Measurements from ENCODE around the gene POLA1.

POLA1 gene

DNA sequence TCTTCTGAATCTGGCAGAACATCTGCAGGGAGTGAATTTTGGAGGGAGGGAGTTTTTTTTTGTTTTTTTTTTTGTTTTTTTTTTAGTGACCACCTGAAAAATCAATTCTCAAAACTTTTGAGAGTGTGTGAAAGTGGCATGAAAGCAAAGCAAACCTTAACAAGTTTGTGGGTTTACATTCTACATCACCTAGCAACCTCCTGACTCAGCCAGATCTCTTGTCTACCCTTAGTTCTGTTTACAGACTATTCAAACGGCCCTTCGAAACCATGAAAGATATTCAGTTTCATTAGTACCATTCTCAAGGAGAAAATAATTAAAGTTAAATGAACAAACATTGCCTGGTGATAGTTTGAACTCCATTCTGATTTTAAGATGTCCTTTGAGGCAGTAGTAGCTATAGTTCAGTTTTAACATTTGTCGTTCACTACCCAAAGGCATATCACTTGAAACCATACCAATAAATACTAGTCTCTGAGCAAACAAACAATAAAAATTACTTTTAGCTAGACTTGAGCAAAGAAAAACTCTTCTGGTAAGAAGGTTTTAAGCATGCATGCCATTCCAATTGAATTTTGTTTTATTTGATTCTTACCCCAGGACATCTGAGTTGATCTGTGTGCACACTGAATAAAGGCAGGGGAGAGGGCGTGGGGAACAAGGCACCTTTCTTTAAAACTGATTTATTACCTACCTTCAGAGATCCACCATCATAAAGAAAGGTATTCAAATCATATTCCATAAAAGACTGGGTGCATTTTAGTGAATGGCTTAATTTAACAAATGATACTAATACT is 184.3 kb downstream of the POLA1 start:
- DNase-seq = no peak

DNA sequence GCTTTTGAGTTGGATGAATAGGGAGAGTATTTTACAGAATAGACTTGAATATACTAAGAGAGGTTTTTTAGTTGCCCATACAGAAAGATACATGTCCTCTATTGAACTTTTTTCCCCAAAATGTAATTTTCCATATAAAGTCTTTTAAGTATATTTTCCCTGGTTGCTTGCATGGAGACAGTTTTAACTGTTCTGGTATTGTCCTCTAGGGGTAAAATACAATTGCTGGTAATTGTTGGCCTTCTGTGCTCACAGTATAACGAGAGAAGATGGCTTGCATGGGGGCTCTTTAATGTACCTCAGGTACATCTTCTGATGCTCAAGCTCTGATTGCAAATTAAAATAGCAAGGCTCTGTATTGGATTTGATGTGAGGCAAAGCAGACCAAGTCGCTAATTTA is 186.0 kb downstream of the POLA1 start:
- DNase-seq = no peak

DNA sequence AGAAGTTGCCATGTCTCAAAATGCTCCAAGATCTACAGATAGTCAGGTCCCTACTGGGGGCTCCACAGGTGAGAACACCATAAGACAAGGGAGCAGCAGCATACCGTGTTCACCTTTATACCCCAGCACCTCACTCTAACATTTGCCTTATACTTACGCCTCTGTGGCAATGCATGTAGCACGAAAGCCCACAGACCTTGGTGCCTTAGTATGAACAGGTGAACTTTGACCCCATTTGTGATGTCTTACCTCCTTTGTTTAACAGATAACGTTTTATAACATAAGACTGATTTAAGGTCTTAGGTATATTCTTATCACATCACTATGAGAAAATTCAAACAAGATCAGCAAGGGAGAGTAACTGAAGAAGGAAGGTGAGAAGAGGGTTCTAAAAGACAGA is 193.2 kb downstream of the POLA1 start:
- DNase-seq = no peak

DNA sequence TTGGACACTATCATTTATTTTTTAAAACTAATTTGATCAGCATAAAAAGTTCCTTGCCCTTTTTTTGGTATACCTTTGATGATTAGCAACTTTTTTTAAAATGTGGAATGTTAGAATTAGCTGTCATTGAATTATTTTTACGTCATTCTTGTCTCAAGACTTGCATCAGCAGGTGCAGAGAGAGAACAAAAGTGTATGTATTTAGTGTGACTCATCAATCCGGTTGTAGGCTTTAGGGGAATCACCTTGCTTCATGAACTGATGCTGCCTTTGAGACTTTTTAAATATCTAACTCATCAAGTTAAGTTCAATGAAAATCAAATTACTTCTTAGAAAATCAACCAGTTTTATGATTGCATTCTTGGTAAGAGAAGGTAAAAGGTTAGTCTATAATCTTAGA is 197.0 kb downstream of the POLA1 start:
- DNase-seq = no peak

DNA sequence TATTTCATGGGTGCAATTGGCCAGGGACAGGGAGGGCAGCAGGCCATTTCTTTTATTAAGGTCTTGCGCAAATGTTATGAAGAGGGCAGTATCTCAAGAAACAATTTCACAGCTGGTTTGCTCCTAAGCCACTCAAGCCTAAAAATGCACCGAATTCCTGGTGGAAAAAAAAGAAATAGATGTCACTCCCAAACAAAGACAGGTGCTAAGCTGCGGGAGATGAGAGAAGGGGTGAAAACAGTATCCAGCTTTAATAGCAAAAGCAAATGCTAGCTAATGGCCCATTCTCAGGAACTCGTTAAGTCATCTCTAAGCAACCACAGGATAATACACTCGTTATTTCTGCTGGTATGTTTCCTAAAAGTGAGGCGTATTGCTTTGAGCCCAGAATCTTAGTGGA is 205.7 kb downstream of the POLA1 start:
- no peak for DNase-seq

DNA sequence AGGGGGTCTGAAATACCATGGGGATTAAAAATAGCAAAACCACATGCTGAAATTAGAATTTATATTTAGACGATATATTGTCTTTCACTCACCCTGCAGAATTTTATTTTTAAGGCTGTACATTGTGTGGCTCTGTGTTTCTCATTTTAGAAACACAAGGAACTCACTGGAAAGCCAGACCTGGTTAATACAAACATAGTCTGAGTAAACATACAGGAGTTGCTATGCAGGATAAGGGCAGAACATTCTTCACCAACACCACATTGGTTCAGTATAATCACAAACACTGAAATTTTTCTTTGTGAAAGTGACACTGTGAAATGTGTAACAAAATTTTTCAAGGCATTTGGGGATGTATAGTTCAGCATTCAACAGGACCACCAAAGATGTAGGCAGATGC is 206.5 kb downstream of the POLA1 start:
- DNase-seq = no peak

DNA sequence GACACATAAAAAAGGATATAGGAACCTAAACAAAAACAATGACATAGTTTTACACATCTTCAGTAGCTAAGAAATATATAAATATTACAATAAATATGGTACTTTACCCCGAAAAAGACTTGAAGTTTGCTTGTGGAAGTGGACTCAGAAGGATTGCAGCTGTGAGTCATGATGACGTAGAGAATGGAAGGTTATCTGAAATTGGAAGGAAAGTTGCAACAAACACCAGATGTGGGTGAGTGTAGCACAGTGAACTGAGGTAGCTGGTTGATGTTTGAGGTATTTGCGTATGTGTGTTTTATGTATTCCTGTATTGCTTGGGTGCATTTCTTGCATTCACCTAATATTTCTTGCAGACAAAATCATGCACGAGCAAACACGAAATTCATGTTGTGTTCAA is 209.1 kb downstream of the POLA1 start:
- no peak for DNase-seq

DNA sequence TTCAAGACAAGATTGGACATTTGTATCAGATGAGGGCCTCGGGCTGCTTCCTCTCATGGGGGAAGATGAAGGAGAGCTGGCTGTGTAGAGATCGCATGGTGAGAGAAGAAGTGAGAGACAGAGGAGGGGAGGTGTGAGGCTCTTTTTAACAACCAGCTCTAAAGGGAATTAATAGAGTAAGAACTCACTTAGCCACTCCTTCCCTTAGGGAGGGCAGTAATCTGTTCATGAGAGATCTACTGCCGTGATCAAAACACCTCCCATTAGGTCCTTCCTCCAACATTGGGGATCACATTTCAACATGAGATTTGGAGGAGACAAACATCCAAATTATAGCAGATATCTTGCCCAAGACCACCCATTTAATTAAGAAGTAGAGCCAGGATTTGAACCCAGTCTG is 225.0 kb downstream of the POLA1 start:
- no peak for DNase-seq

DNA sequence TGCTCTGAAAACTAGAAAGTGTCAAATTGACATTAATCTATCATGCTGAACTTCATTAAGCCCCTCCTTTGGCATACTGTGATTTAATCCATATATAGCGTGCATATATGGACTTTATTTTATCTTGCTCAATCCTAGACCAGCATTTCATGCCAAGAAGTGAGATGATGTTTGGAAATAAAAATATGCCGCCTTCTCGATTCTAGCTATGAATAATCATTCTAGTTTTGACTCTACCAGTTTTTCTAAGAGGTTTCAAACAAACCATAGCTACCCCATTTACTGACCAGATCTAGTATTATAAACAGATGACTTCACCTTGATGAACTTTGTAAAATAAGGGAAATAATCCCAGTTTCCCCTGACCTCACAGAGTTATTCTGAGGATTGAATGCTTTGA is 227.1 kb downstream of the POLA1 start:
- DNase-seq = no peak

DNA sequence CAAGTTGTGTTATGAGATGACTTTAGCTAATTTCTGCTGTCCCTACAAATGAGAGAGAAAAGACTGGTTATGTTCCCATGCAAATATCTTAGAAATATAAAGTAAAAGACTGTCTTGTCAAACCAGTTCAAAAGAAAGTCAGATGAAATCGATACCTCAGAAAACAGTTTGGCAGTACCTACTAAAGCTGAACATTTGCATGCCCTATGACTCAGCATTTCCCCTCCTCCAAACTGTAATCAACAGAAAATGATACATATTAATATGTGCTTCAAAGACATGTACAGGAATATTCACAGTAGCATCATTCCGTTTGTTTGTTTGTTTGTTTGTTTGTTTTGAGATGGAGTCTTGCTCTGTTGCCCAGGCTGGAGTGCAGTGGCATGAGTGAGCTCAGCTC is 231.7 kb downstream of the POLA1 start:
- DNase-seq = no peak

DNA sequence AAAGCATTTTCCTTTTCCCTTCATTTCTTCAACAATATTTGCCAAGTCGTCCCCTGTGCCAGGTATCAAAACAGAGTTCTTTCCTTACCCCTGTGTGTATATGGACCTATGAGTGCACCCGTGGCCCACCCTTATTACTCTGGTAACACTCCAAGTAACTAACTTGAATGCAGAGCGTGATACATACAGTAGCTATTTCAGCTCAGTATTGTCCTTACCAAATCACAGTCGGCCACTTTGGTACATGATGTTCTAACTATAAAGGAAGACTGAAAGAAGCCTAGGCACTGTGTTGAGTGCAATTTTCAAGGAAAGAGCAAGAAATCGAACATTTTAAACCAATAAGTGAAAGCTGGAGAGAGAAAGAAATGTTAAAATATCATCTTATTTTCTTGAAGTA is 233.7 kb downstream of the POLA1 start:
- no peak for DNase-seq

DNA sequence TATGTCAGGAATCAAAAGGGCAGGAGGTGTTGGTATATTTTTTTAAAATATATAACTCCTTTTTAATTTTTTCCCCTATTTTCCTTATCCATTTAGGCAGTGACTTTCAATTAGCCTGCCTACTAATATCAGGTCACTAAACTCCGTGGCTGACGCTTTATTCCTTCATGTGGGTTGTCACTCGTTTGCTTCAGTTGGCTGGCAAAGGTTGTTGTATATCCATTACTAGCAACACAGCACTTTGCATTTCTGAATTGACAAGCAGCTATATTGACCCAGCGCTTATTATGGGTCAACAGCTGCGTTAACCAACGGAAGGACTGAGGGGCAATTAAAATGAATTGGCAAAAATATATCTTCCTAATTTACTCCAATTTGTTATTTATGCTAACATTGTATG is 234.4 kb downstream of the POLA1 start:
- no peak for DNase-seq

DNA sequence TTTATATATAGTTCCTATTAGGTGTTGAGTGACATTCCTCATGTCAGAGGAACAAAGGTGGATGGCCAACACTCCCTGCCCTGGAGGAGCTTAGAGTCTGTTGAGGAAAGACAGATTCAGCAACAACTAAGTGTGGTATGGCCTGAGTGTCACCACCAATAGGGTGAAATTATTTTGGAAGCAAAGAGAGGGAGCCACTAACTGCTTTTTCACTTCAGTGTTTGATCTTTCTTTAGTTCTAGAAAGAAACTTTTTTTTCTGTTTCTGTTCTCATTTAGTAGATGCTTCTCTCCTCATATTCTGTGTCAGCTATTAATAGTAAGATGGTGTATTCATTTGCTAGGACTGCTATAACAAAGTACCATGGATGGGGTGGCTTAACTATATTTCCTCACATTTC is 240.6 kb downstream of the POLA1 start:
- DNase-seq = no peak

DNA sequence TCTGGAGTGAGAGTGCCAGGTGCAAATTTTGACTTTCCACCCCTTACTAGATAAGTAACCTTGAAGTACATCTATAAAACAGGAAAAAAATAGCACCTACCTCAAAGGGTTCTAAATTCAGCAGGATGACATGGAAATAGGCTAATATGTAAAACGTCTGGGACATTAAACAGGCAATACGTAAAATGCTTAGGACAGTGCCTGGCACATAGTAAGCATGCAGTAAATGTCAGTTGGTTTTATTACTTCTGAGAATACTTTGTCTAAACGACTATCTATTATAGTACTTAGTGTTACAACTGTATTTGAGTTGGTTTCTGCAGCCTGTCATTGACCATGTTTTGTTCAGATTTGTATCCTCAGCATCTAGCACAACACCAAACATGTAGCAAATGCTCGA is 251.3 kb downstream of the POLA1 start:
- no peak for DNase-seq

DNA sequence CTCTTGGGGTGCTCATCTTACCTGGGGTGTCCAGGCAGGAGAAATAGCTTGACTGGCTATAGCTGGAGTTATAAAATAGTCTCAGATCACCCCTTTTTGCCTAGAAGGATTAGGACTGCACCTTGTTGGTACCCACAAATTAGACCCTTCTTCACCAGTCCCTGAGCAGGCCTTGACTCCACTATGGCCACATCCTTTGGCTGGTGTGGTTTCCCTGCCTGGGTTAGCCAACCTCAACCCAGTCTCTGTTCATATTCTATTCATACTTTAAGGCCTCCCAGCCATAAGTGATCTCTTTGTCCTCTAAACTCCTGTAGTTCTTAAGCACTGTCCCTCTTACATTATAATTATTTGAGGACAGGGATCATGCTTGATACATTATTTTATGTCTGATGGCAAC is 252.7 kb downstream of the POLA1 start:
- no peak for DNase-seq

DNA sequence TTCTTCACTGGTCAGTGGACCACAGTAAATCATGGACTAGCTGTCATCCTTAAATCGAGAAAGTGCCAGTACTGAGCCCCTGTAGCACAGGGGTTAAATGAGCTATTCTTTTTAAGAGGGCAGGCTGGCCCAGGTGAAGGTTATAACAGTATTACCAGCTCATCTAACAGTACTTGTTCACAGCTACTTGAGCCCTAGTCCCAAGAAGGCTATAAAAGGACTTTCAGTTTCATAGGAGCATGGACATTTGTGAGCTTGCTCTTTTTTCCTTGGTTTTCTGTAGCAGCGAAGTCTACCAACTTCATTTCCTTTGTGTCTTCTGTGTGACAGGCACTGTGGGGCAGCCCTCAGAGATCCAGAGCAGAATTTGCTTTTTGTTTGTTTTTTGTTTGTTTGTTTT is 261.0 kb downstream of the POLA1 start:
- DNase-seq = no peak

DNA sequence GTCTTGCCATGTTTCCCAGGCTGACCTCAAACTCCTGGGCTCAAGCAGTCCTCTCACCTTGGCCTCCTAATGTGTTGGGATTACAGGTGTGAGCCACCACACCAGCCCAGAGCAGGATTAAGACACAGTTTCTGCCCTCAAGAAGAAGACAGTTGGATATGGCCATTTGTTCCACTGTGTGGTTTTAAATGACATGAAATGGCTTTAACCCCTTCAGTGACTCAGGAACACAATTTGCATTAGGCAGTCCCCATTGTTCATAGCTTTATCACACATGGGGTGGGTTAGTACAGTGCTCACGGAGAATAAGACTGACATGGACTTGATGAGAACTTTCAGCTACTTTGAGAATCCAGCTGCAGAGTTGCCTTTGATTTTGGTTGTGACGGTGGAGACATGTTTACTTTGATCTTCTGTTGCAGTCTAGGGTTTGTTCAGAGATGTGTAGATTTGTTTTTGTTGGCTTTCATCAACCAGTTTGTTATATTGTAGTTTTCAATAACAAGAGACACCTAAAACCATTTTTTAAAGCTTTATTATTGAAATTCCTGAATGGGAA is 261.7 kb downstream of the POLA1 start:
- no peak for DNase-seq

DNA sequence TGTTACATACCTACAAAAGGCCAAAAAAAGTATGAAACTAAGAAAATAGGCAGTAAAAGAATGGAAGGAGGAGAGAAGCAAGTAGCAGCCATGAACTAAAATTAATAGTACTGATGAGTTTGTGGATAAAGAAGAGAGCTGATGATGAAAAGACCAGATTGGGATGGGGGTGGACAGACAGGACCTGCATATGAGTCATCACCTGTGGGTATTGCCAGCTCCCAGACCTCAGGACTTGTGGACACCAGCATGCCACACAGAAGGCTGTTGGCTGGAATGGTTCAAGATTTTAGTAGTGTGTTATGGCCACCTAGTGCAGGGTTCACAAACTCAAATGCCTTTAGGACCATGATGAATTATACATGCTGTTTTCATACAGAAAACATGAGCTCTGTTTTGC is 263.1 kb downstream of the POLA1 start:
- no peak for DNase-seq

DNA sequence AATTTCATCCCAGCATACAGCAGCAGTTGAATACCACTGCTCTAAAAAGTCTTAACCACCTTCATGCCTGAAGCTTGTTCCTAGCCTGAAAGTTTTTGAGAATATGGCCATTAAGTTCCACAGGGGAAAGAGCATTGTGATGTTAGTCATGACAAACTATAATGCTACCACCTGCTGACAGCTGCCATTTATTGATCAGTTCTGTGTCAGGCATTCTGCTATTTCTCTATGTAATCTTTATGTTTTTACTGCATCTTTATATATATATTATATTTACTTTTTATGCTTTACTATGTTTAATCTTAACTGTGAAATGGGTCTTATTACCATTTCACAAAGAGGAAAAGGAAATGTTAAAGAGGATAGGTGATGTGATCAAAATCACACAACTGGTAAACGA is 268.1 kb downstream of the POLA1 start:
- no peak for DNase-seq

DNA sequence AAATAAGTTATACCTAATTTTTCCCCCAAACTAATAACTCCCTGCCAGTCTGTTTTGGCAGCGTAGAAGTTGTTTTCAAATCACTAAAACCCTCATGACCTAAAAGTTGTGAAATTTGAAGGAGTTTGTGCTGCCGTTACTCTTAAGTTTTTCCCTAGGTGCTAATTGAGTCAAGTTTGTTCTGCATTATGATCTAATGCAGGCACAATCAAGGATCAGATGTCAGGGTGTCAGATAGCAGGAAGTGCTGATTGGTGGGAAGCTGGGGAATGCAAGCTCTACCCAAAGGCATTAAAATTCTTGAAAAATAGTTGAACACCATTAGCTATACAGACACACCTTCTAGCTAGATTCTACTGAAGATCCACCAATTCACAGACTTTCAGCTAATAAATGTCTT is 270.1 kb downstream of the POLA1 start:
- DNase-seq = no peak

DNA sequence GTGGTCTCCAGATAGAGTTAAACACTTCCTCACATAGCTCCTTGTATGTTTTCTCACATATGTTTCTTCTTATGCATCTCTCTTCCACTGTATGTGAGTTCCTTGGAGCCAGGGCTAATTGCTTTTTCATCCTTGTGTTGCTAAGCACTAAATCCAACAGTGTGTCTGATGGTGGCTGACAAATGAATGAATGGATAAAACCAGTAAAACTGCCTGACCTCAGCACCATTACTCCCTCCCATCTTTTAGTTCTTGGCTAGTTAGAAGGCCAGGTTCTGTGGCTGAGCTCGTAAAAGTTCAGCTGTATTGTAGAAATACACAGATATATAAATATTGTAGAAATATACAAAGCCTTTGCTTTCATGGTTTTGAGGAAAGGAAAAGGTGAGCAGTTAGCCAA is 271.7 kb downstream of the POLA1 start:
- DNase-seq = no peak

DNA sequence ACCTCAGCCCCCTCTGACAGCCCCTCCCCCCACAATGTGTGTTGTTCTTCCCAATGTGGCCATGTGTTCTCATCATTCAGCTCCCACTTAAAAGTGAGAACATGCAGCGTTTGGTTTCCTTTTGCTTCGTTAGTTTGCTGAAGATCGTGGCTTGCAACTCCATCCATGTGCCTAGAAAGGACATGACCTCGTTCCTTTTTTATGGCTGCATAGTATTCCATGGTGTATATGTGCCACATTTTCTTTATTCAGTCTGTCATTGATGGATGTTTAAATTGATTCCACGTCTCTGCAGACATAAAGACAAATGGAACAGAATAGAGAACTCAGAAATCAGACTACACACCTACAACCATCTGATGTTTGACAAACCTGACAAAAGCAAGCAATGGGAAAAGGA is 276.1 kb downstream of the POLA1 start:
- DNase-seq = no peak

DNA sequence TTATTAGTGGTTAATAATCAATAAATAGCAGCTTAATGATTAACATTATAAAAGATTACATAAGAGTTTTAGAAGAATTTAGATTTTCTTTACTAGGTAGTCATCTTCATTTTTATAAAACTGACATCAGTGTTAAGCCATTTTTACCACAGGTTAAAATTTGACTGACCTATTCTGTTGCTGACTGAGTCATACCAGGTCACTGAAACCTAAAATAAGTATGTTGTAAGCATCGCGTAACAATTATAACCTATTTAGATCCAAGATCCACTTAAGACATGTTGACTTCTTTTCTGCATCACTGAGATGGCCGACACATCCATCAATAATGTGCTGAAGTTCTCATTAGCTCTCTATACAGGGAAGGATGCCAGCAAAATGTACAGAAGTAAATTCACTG is 285.4 kb downstream of the POLA1 start:
- DNase-seq = no peak

DNA sequence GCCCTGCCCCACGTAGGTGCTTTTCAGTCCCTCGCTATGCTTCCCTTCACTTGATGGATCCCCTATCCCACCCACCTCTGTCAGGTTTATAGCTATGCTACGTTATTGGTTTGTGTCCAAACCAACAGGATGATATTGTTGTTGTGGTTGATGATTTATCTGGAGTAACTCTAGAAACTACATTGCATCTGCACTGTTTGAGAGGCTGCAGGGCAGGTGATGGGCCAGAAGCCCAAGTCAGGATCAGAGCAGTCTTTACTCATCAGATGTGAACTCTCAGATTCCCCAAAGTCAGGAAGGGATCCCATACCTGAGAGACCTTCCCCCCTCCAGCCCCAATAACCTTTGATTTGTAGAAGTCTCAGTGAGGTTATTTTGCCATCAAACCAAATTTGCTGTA is 287.3 kb downstream of the POLA1 start:
- DNase-seq = no peak

DNA sequence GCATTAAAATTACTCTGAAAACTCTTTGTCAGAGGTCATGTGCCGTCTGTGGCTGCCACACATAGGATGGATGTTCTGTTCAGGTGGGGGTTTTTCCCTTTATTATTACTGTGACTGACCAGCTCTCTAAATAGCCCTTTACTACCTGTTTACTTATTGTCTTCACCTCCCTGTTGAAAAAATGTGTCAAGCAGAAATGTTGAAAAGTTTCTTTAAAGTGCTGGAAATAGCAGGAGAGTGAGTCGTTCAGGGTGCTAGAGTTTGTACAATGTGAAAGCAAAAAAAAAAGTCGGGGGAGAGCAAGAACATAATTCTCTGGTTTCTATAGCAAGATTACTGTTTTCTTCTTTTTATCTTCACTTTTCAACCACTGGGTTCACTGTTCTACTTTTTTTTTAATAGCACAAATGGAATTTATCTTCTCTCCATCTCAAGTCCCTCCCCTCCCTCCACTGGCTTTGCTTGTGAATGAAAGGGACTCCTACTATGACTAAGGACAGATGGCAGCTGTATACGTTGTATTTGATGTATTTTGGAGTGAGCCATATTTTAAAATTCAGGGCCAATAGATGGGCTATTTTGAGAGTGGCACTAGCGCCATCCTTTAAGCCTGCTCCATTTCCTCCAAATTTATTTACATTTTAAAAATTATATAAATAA is 288.7 kb downstream of the POLA1 start:
- no peak for DNase-seq
